ENCODE measurements around the gene ZNF267.
"Not testable (repeated sequence)": the region's sequence is repeated elsewhere in the genome, so short reads cannot be mapped to it uniquely, and the experiment has no call there.

The ZNF267 gene

GRCh38 chr16:31873556-31874365 is at the start of gene ZNF267:
ZNF267 (plus strand) TSS chr16:31873807; CDS start chr16:31873967, 160 bp downstream.
- Histone ChIP-seq H3K9me3 (ENCODE audit: insufficient read depth, low read length) (no peaks in the 10 kb centered on the region; the same call in 1 of the 2 replicates), H3K27me3 (ENCODE audit: insufficient read depth, insufficient read length) (peaks cover 5% of the 10 kb centered on the region), H3K36me3 (ENCODE audit: insufficient read depth, insufficient read length, low read length) (peaks cover 26% of the 10 kb centered on the region), H3K4me1 (ENCODE audit: insufficient read depth, insufficient read length) (peaks cover 6% of the 10 kb centered on the region), H3K9ac (ENCODE audit: insufficient read length, low read depth) (peak within 1 kb of the TSS; percentile 96), H3K4me3 (ENCODE audit: insufficient read length, low read depth) (peak within 1 kb of the TSS; percentile 95)
- peak; percentile 84 for DNase-seq (ENCODE audit: low read depth, low spot score)
- TF ChIP-seq ZNF274 (IDR thresholded peaks at IDR 0.05; ENCODE audit: low read depth, low read length), result no peak
- no peak for TF ChIP-seq SUZ12 (IDR thresholded peaks at IDR 0.05; ENCODE audit: extremely low read depth, insufficient read depth, insufficient read length)
- TF ChIP-seq YY1 (IDR thresholded peaks at IDR 0.05; ENCODE audit: insufficient read depth, insufficient read length), result no peak

GRCh38 chr16:31833047-31833446 is 40.6 kb upstream of the ZNF267 start:
- DNase-seq (ENCODE audit: low read depth, low spot score), result no peak
- no peak overlapping the region for H3K4me3 ChIP-seq (ENCODE audit: insufficient read length, low read depth)
- H3K9me3 ChIP-seq (ENCODE audit: insufficient read depth, low read length), result peaks cover 19% of the 10 kb centered on the region
- no peaks in the 10 kb centered on the region for H3K4me1 ChIP-seq (ENCODE audit: insufficient read depth, insufficient read length)
- TF ChIP-seq SUZ12 (IDR thresholded peaks at IDR 0.05; ENCODE audit: extremely low read depth, insufficient read depth, insufficient read length) (no peak), ZNF274 (IDR thresholded peaks at IDR 0.05; ENCODE audit: low read depth, low read length) (no peak), YY1 (IDR thresholded peaks at IDR 0.05; ENCODE audit: insufficient read depth, insufficient read length) (no peak)
- no peaks in the 10 kb centered on the region for H3K27me3 ChIP-seq (ENCODE audit: insufficient read depth, insufficient read length)
- H3K36me3 ChIP-seq (ENCODE audit: insufficient read depth, insufficient read length, low read length), result no peaks in the 10 kb centered on the region
- H3K9ac ChIP-seq (ENCODE audit: insufficient read length, low read depth), result no peak overlapping the region

GRCh38 chr16:31836396-31836795 is 37.2 kb upstream of the ZNF267 start:
- Histone ChIP-seq H3K27me3 (ENCODE audit: insufficient read depth, insufficient read length) (peaks cover 15% of the 10 kb centered on the region), H3K9me3 (ENCODE audit: insufficient read depth, low read length) (peaks cover 46% of the 10 kb centered on the region)
- H3K36me3 ChIP-seq (ENCODE audit: insufficient read depth, insufficient read length, low read length); DNase-seq (ENCODE audit: low read depth, low spot score); H3K9ac ChIP-seq (ENCODE audit: insufficient read length, low read depth); H3K4me1 ChIP-seq (ENCODE audit: insufficient read depth, insufficient read length); H3K4me3 ChIP-seq (ENCODE audit: insufficient read length, low read depth): not testable (repeated sequence)

- H3K9ac ChIP-seq (ENCODE audit: insufficient read length, low read depth), result no peak overlapping the region
- peak; percentile 80 for DNase-seq (ENCODE audit: low read depth, low spot score)
- H3K27me3 ChIP-seq (ENCODE audit: insufficient read depth, insufficient read length), result peaks cover 34% of the 10 kb centered on the region
- H3K36me3 ChIP-seq (ENCODE audit: insufficient read depth, insufficient read length, low read length), result no peaks in the 10 kb centered on the region
- H3K9me3 ChIP-seq (ENCODE audit: insufficient read depth, low read length), result peaks cover 86% of the 10 kb centered on the region
- no peaks in the 10 kb centered on the region for H3K4me1 ChIP-seq (ENCODE audit: insufficient read depth, insufficient read length)
- no peak for TF ChIP-seq ZNF274 (IDR thresholded peaks at IDR 0.05; ENCODE audit: low read depth, low read length)
- TF ChIP-seq YY1 (IDR thresholded peaks at IDR 0.05; ENCODE audit: insufficient read depth, insufficient read length), result no peak
- TF ChIP-seq SUZ12 (IDR thresholded peaks at IDR 0.05; ENCODE audit: extremely low read depth, insufficient read depth, insufficient read length), result no peak
- no peak overlapping the region for H3K4me3 ChIP-seq (ENCODE audit: insufficient read length, low read depth)
Observed at GRCh38 chr16:31842864-31843263, 30.7 kb upstream of the ZNF267 start.

- H3K36me3 ChIP-seq (ENCODE audit: insufficient read depth, insufficient read length, low read length); H3K4me3 ChIP-seq (ENCODE audit: insufficient read length, low read depth); DNase-seq (ENCODE audit: low read depth, low spot score); H3K9ac ChIP-seq (ENCODE audit: insufficient read length, low read depth); H3K4me1 ChIP-seq (ENCODE audit: insufficient read depth, insufficient read length): not testable (repeated sequence)
- H3K9me3 ChIP-seq (ENCODE audit: insufficient read depth, low read length), result peaks cover 61% of the 10 kb centered on the region
- peaks cover 15% of the 10 kb centered on the region for H3K27me3 ChIP-seq (ENCODE audit: insufficient read depth, insufficient read length)
Observed at GRCh38 chr16:31848572-31848971, 25.0 kb upstream of the ZNF267 start.

GRCh38 chr16:31853291-31853690 is 20.3 kb upstream of the ZNF267 start:
- Histone ChIP-seq H3K9ac (ENCODE audit: insufficient read length, low read depth) (no peak overlapping the region), H3K9me3 (ENCODE audit: insufficient read depth, low read length) (peaks cover 21% of the 10 kb centered on the region), H3K27me3 (ENCODE audit: insufficient read depth, insufficient read length) (peaks cover 7% of the 10 kb centered on the region), H3K4me1 (ENCODE audit: insufficient read depth, insufficient read length) (no peaks in the 10 kb centered on the region), H3K4me3 (ENCODE audit: insufficient read length, low read depth) (no peak overlapping the region), H3K36me3 (ENCODE audit: insufficient read depth, insufficient read length, low read length) (no peaks in the 10 kb centered on the region)
- TF ChIP-seq YY1 (IDR thresholded peaks at IDR 0.05; ENCODE audit: insufficient read depth, insufficient read length) (no peak), ZNF274 (IDR thresholded peaks at IDR 0.05; ENCODE audit: low read depth, low read length) (no peak), SUZ12 (IDR thresholded peaks at IDR 0.05; ENCODE audit: extremely low read depth, insufficient read depth, insufficient read length) (no peak)
- no peak for DNase-seq (ENCODE audit: low read depth, low spot score)

GRCh38 chr16:31860508-31860907 is 13.1 kb upstream of the ZNF267 start:
- no peak for DNase-seq (ENCODE audit: low read depth, low spot score)
- TF ChIP-seq ZNF274 (IDR thresholded peaks at IDR 0.05; ENCODE audit: low read depth, low read length), result no peak
- H3K27me3 ChIP-seq (ENCODE audit: insufficient read depth, insufficient read length), result peaks cover 27% of the 10 kb centered on the region

GRCh38 chr16:31861455-31861854 is 12.2 kb upstream of the ZNF267 start:
- no peaks in the 10 kb centered on the region for H3K36me3 ChIP-seq (ENCODE audit: insufficient read depth, insufficient read length, low read length)
- no peaks in the 10 kb centered on the region for H3K4me1 ChIP-seq (ENCODE audit: insufficient read depth, insufficient read length)
- H3K9ac ChIP-seq (ENCODE audit: insufficient read length, low read depth), result no peak overlapping the region
- no peak overlapping the region for H3K4me3 ChIP-seq (ENCODE audit: insufficient read length, low read depth)
- H3K27me3 ChIP-seq (ENCODE audit: insufficient read depth, insufficient read length), result peaks cover 27% of the 10 kb centered on the region
- TF ChIP-seq YY1 (IDR thresholded peaks at IDR 0.05; ENCODE audit: insufficient read depth, insufficient read length), result no peak
- TF ChIP-seq SUZ12 (IDR thresholded peaks at IDR 0.05; ENCODE audit: extremely low read depth, insufficient read depth, insufficient read length), result no peak
- DNase-seq (ENCODE audit: low read depth, low spot score), result no peak
- no peaks in the 10 kb centered on the region for H3K9me3 ChIP-seq (ENCODE audit: insufficient read depth, low read length)

More at GRCh38 chr16:31860508-31860907, 13.1 kb upstream of the ZNF267 start:
- Histone ChIP-seq H3K36me3 (ENCODE audit: insufficient read depth, insufficient read length, low read length) (no peaks in the 10 kb centered on the region), H3K4me3 (ENCODE audit: insufficient read length, low read depth) (no peak overlapping the region), H3K9me3 (ENCODE audit: insufficient read depth, low read length) (no peaks in the 10 kb centered on the region), H3K9ac (ENCODE audit: insufficient read length, low read depth) (no peak overlapping the region), H3K4me1 (ENCODE audit: insufficient read depth, insufficient read length) (no peaks in the 10 kb centered on the region)
